Natural killer cell treated with Interleukin-12 subunit alpha and Interleukin-12 subunit beta and Interleukin-15 and Interleukin-18, amount 100 ng/mL, for 72 hours (primary cell): ENCODE data around the gene SC5D. TPM values are rescaled to one million over a fixed set of nuclear protein-coding genes. Genes with fewer than 3 reads are reported as not detected.

Experiments used
- ATAC-seq, 2 donors: fragments of 150-1000 bp; cut with Tn5 transposase in 1 of 2; sonication (Bioruptor Pico), chemical (Tn5 transposase) in 1 of 2; 2 replicates each; pipeline ENCODE4 v1.10.0; 2021
- DNase-seq: peaks from one replicate; pipeline ENCODE4 v3.0.0; 2022; ENCODE audit warnings: low spot score
- H3K27ac Mint-ChIP-seq, 2 donors: 1 replicate in 1 of 2; 2 replicates in 1 of 2; pipeline ENCODE4 v1.8.0; 2022; ENCODE audit warnings: mixed read lengths in 2 of 2, mild to moderate bottlenecking in 1 of 2, moderate library complexity in 1 of 2
- H3K27me3 Mint-ChIP-seq, 2 donors: 1 replicate in 1 of 2; 2 replicates in 1 of 2; pipeline ENCODE4 v1.8.0; 2022; ENCODE audit warnings: mixed read lengths in 2 of 2
- H3K36me3 Mint-ChIP-seq: one replicate; pipeline ENCODE4 v1.8.0; 2022; ENCODE audit warnings: mixed read lengths
- H3K4me1 Mint-ChIP-seq, 2 donors: 1 replicate in 1 of 2; 2 replicates in 1 of 2; pipeline ENCODE4 v1.8.0; 2022; ENCODE audit warnings: low read depth in 2 of 2, mixed read lengths in 2 of 2, mild to moderate bottlenecking in 1 of 2
- H3K4me3 Mint-ChIP-seq: one replicate; pipeline ENCODE4 v1.8.0; 2022; ENCODE audit warnings: mixed read lengths
- H3K9me3 Mint-ChIP-seq: 2 replicates; pipeline ENCODE4 v1.8.0; 2022; ENCODE audit warnings: mixed read lengths
- total RNA-seq, 2 donors: library from RNA; stranded (reverse); gene quantifications; one replicate each; pipeline ENCODE4 v1.2.3, GENCODE V29; 2022

The SC5D gene
- total RNA-seq, 2 donors from 2014 or later = 19.9 to 24.2 TPM

GRCh38 chr11:121268581-121268980 lies 24.0 kb upstream of the SC5D start:
- DNase-seq = no peak
- H3K27ac Mint-ChIP-seq = no peak overlapping the region
- H3K27me3 Mint-ChIP-seq = peaks cover 42 to 72% of the 10 kb centered on the region in 2 donors
- H3K4me1 Mint-ChIP-seq = no peaks in the 10 kb centered on the region
- H3K9me3 Mint-ChIP-seq = no peaks in the 10 kb centered on the region
- H3K4me3 Mint-ChIP-seq = no peak overlapping the region
- H3K36me3 Mint-ChIP-seq = peaks cover under 1% of the 10 kb centered on the region
- no peak for ATAC-seq

GRCh38 chr11:121270001-121270678 lies 22.4 kb upstream of the SC5D start:
- Mint-ChIP-seq H3K27ac (no peak overlapping the region), H3K27me3 (peaks cover 43 to 73% of the 10 kb centered on the region in 2 donors), H3K36me3 (no peaks in the 10 kb centered on the region), H3K4me3 (no peak overlapping the region), H3K4me1 (no peaks in the 10 kb centered on the region), H3K9me3 (no peaks in the 10 kb centered on the region)
- no peak for DNase-seq
- no peak for ATAC-seq

- peaks cover 50 to 72% of the 10 kb centered on the region in 2 donors for H3K27me3 Mint-ChIP-seq
- ATAC-seq = no peak
- H3K4me1 Mint-ChIP-seq = no peaks in the 10 kb centered on the region
- H3K4me3 Mint-ChIP-seq = no peak overlapping the region
- H3K36me3 Mint-ChIP-seq = peaks cover 12% of the 10 kb centered on the region
- H3K27ac Mint-ChIP-seq = no peak overlapping the region
- no peak for DNase-seq
- peaks cover 5% of the 10 kb centered on the region for H3K9me3 Mint-ChIP-seq
These were observed 18.1 kb upstream of the SC5D start for GRCh38 chr11:121274332-121274991.

GRCh38 chr11:121281698-121282097 lies 10.9 kb upstream of the SC5D start:
- DNase-seq (no peak), ATAC-seq (no peak)
- H3K4me1 Mint-ChIP-seq = no peaks in the 10 kb centered on the region
- H3K4me3 Mint-ChIP-seq = no peak overlapping the region
- peaks cover 5% of the 10 kb centered on the region for H3K9me3 Mint-ChIP-seq
- H3K27ac Mint-ChIP-seq = no peak overlapping the region
- H3K36me3 Mint-ChIP-seq = peaks cover 12% of the 10 kb centered on the region
- H3K27me3 Mint-ChIP-seq = peaks cover 63 to 66% of the 10 kb centered on the region in 2 donors

- ATAC-seq (no peak), DNase-seq (no peak)
- Mint-ChIP-seq H3K36me3 (peaks cover 12% of the 10 kb centered on the region), H3K4me3 (no peak overlapping the region), H3K27ac (no peak overlapping the region), H3K4me1 (no peaks in the 10 kb centered on the region), H3K9me3 (peaks cover 5% of the 10 kb centered on the region), H3K27me3 (peaks cover 58 to 66% of the 10 kb centered on the region in 2 donors)
These were observed 10.2 kb upstream of the SC5D start for GRCh38 chr11:121282386-121282785.

GRCh38 chr11:121282886-121283502 lies 9.6 kb upstream of the SC5D start:
- Mint-ChIP-seq H3K4me1 (no peaks in the 10 kb centered on the region), H3K36me3 (peaks cover 11% of the 10 kb centered on the region), H3K27ac (no peak overlapping the region), H3K27me3 (peaks cover 53 to 66% of the 10 kb centered on the region in 2 donors), H3K9me3 (peaks cover 1% of the 10 kb centered on the region), H3K4me3 (no peak overlapping the region)
- ATAC-seq (no peak), DNase-seq (no peak)

GRCh38 chr11:121291319-121291718 lies 1.3 kb upstream of the SC5D start:
- Mint-ChIP-seq H3K36me3 (no peaks in the 10 kb centered on the region), H3K4me1 (peaks cover 26 to 32% of the 10 kb centered on the region in 2 donors), H3K4me3 (peak overlapping the region; percentile 99), H3K27me3 (peaks cover 2 to 16% of the 10 kb centered on the region in 2 donors), H3K27ac (peak overlapping the region in 1 of 2 donors; percentile 100), H3K9me3 (no peaks in the 10 kb centered on the region)
- no peak for DNase-seq
- no peak for ATAC-seq

- H3K4me1 Mint-ChIP-seq = peaks cover 28 to 34% of the 10 kb centered on the region in 2 donors
- peaks cover 2 to 11% of the 10 kb centered on the region in 2 donors for H3K27me3 Mint-ChIP-seq
- DNase-seq (no peak), ATAC-seq (peak in 1 of 2 donors; percentile 1)
- H3K4me3 Mint-ChIP-seq = peak overlapping the region; percentile 99
- H3K9me3 Mint-ChIP-seq = no peaks in the 10 kb centered on the region
- peak overlapping the region; percentile 91 to 100 for H3K27ac Mint-ChIP-seq
- H3K36me3 Mint-ChIP-seq = no peaks in the 10 kb centered on the region
These were observed 576 bp upstream of the SC5D start for GRCh38 chr11:121291896-121292494.

- DNase-seq (no peak), ATAC-seq (no peak)
- H3K4me3 Mint-ChIP-seq = peak overlapping the region; percentile 99
These were observed 670 bp downstream of the SC5D start for GRCh38 chr11:121293288-121293594.

GRCh38 chr11:121295246-121296029 lies 2.9 kb downstream of the SC5D start:
- Mint-ChIP-seq H3K4me3 (no peak overlapping the region), H3K4me1 (peaks cover 31 to 40% of the 10 kb centered on the region in 2 donors), H3K27ac (no peak overlapping the region), H3K36me3 (no peaks in the 10 kb centered on the region), H3K9me3 (no peaks in the 10 kb centered on the region), H3K27me3 (peaks cover 0 to 2% of the 10 kb centered on the region in 2 donors)
- ATAC-seq (no peak), DNase-seq (no peak)

More at GRCh38 chr11:121293288-121293594, 670 bp downstream of the SC5D start:
- H3K36me3 Mint-ChIP-seq = no peaks in the 10 kb centered on the region
- H3K9me3 Mint-ChIP-seq = no peaks in the 10 kb centered on the region
- H3K27ac Mint-ChIP-seq = peak overlapping the region; percentile 91 to 100
- peaks cover 0 to 2% of the 10 kb centered on the region in 2 donors for H3K27me3 Mint-ChIP-seq
- peaks cover 31 to 34% of the 10 kb centered on the region in 2 donors for H3K4me1 Mint-ChIP-seq

- DNase-seq (no peak), ATAC-seq (no peak)
- Mint-ChIP-seq H3K4me1 (peaks cover 23 to 35% of the 10 kb centered on the region in 2 donors), H3K9me3 (no peaks in the 10 kb centered on the region), H3K36me3 (no peaks in the 10 kb centered on the region), H3K27ac (no peak overlapping the region), H3K27me3 (no peaks in the 10 kb centered on the region), H3K4me3 (no peak overlapping the region)
These were observed 5.3 kb downstream of the SC5D start for GRCh38 chr11:121297872-121298271.

- H3K9me3 Mint-ChIP-seq = no peaks in the 10 kb centered on the region
- no peaks in the 10 kb centered on the region for H3K27me3 Mint-ChIP-seq
- H3K4me1 Mint-ChIP-seq = peaks cover 20 to 28% of the 10 kb centered on the region in 2 donors
- H3K36me3 Mint-ChIP-seq = peaks cover 2% of the 10 kb centered on the region
- no peak overlapping the region for H3K27ac Mint-ChIP-seq
- no peak overlapping the region for H3K4me3 Mint-ChIP-seq
- ATAC-seq (no peak), DNase-seq (no peak)
These were observed 6.2 kb downstream of the SC5D start for GRCh38 chr11:121298774-121299173.

- ATAC-seq (no peak), DNase-seq (no peak)
- Mint-ChIP-seq H3K27ac (no peak overlapping the region), H3K4me1 (peaks cover 20 to 28% of the 10 kb centered on the region in 2 donors), H3K36me3 (peaks cover 5% of the 10 kb centered on the region), H3K27me3 (no peaks in the 10 kb centered on the region), H3K4me3 (no peak overlapping the region), H3K9me3 (no peaks in the 10 kb centered on the region)
These were observed 6.8 kb downstream of the SC5D start for GRCh38 chr11:121299417-121299816.
